ENCODE measurements around the gene TMPRSS7.

The TMPRSS7 gene

GRCh38 chr3:112123548-112123947, 89.0 kb downstream of the TMPRSS7 start:
- Histone ChIP-seq H3K36me3 (ENCODE audit: low read depth) (peaks cover 7% of the 10 kb centered on the region; the same call in 1 of the 2 replicates), H3K9me3 (ENCODE audit: severe bottlenecking) (no peaks in the 10 kb centered on the region), H3K4me3 (ENCODE audit: severe bottlenecking) (no peak overlapping the region), H3K27ac (ENCODE audit: poor library complexity, severe bottlenecking) (no peak overlapping the region), H3K27me3 (ENCODE audit: insufficient read depth, poor library complexity, severe bottlenecking) (no peaks in the 10 kb centered on the region), H3K4me1 (ENCODE audit: insufficient read depth, poor library complexity, severe bottlenecking) (no peaks in the 10 kb centered on the region)
- ATAC-seq (ENCODE audit: low read depth) = no peak
- TF ChIP-seq CTCF (IDR thresholded peaks at IDR 0.05; ENCODE audit: poor library complexity, severe bottlenecking) = no peak
- DNase-seq (ENCODE audit: low spot score) = no peak

- no peaks in the 10 kb centered on the region for H3K27me3 ChIP-seq (ENCODE audit: insufficient read depth, poor library complexity, severe bottlenecking)
- H3K4me1 ChIP-seq (ENCODE audit: insufficient read depth, poor library complexity, severe bottlenecking) = peaks cover 11% of the 10 kb centered on the region
- TF ChIP-seq CTCF (IDR thresholded peaks at IDR 0.05; ENCODE audit: poor library complexity, severe bottlenecking) = no peak
- DNase-seq (ENCODE audit: low spot score) (no peak), ATAC-seq (ENCODE audit: low read depth) (no peak)
- H3K27ac ChIP-seq (ENCODE audit: poor library complexity, severe bottlenecking) = no peak overlapping the region
- no peaks in the 10 kb centered on the region for H3K9me3 ChIP-seq (ENCODE audit: severe bottlenecking)
- H3K4me3 ChIP-seq (ENCODE audit: severe bottlenecking) = no peak overlapping the region
- H3K36me3 ChIP-seq (ENCODE audit: low read depth) = 0 out of 2 replicates have a peak, but pooled peaks cover 6% of the 10 kb centered on the region
Observed at GRCh38 chr3:112124907-112125607, 90.5 kb downstream of the TMPRSS7 start.

GRCh38 chr3:112126511-112126911, 92.0 kb downstream of the TMPRSS7 start:
- peak; percentile 40; the same call in 1 of the 3 replicates for ATAC-seq (ENCODE audit: low read depth)

GRCh38 chr3:112127522-112128494, 93.3 kb downstream of the TMPRSS7 start:
- H3K9me3 ChIP-seq (ENCODE audit: severe bottlenecking) = no peaks in the 10 kb centered on the region
- no peak overlapping the region for H3K27ac ChIP-seq (ENCODE audit: poor library complexity, severe bottlenecking)
- peaks cover 11% of the 10 kb centered on the region for H3K4me1 ChIP-seq (ENCODE audit: insufficient read depth, poor library complexity, severe bottlenecking)
- no peak for DNase-seq (ENCODE audit: low spot score)
- ATAC-seq (ENCODE audit: low read depth) = no peak
- no peaks in the 10 kb centered on the region for H3K36me3 ChIP-seq (ENCODE audit: low read depth)
- H3K27me3 ChIP-seq (ENCODE audit: insufficient read depth, poor library complexity, severe bottlenecking) = no peaks in the 10 kb centered on the region
- TF ChIP-seq CTCF (IDR thresholded peaks at IDR 0.05; ENCODE audit: poor library complexity, severe bottlenecking) = no peak
- H3K4me3 ChIP-seq (ENCODE audit: severe bottlenecking) = no peak overlapping the region

More at GRCh38 chr3:112126511-112126911, 92.0 kb downstream of the TMPRSS7 start:
- TF ChIP-seq CTCF (IDR thresholded peaks at IDR 0.05; ENCODE audit: poor library complexity, severe bottlenecking) = no peak
- H3K27me3 ChIP-seq (ENCODE audit: insufficient read depth, poor library complexity, severe bottlenecking) = no peaks in the 10 kb centered on the region
- DNase-seq (ENCODE audit: low spot score) = no peak
- no peaks in the 10 kb centered on the region for H3K9me3 ChIP-seq (ENCODE audit: severe bottlenecking)
- H3K4me1 ChIP-seq (ENCODE audit: insufficient read depth, poor library complexity, severe bottlenecking) = peaks cover 11% of the 10 kb centered on the region
- H3K36me3 ChIP-seq (ENCODE audit: low read depth) = 0 out of 2 replicates have a peak, but pooled peaks cover 6% of the 10 kb centered on the region
- H3K4me3 ChIP-seq (ENCODE audit: severe bottlenecking) = no peak overlapping the region
- H3K27ac ChIP-seq (ENCODE audit: poor library complexity, severe bottlenecking) = no peak overlapping the region
